Parathyroid adenoma (tissue), 2 donors: ENCODE data around the gene EIF5AL1.
"Not testable (repeated sequence)": the region's sequence is repeated elsewhere in the genome, so short reads cannot be mapped to it uniquely, and the experiment has no call there.

ENCODE experiments used
- H2AFZ ChIP-seq: fragments of 300-600 bp; sonication (generic); one replicate; pipeline ENCODE4 v1.7.0; 2017; ENCODE audit warnings: antibody characterized with exemption, mild to moderate bottlenecking
- H3K27ac ChIP-seq: fragments of 300-600 bp; sonication (generic); one replicate; pipeline ENCODE4 v1.7.0; 2017
- H3K27me3 ChIP-seq: fragments of 300-600 bp; sonication (generic); one replicate; pipeline ENCODE4 v1.7.0; 2017; ENCODE audit warnings: low read length; ENCODE audit not compliant: control insufficient read depth, insufficient read depth
- H3K36me3 ChIP-seq: fragments of 300-600 bp; sonication (generic); one replicate; pipeline ENCODE4 v1.7.0; 2017; ENCODE audit warnings: low read length; ENCODE audit not compliant: control insufficient read depth, insufficient read depth
- H3K4me1 ChIP-seq: fragments of 300-600 bp; sonication (generic); one replicate; pipeline ENCODE4 v1.7.0; 2017; ENCODE audit warnings: control low read depth
- H3K4me2 ChIP-seq: fragments of 300-600 bp; sonication (generic); one replicate; pipeline ENCODE4 v1.7.0; 2017; ENCODE audit warnings: low read length
- H3K4me3 ChIP-seq: fragments of 300-600 bp; sonication (generic); one replicate; pipeline ENCODE4 v1.7.0; 2017; ENCODE audit warnings: low read depth, low read length
- H3K79me2 ChIP-seq: fragments of 300-600 bp; sonication (generic); one replicate; pipeline ENCODE4 v1.7.0; 2017; ENCODE audit warnings: control low read depth
- H3K9ac ChIP-seq: fragments of 300-600 bp; sonication (generic); one replicate; pipeline ENCODE4 v1.7.0; 2017; ENCODE audit warnings: mild to moderate bottlenecking
- H3K9me3 ChIP-seq: fragments of 300-600 bp; sonication (generic); one replicate; pipeline ENCODE4 v1.7.0; 2017; ENCODE audit warnings: low read length; ENCODE audit not compliant: control insufficient read depth
- TF ChIP-seq, protein P1 (sequence below): fragments of 300-600 bp; sonication (generic); IDR thresholded peaks from one replicate; pipeline ENCODE4 v1.7.0; 2017; ENCODE audit warnings: antibody characterized with exemption, mild to moderate bottlenecking
- donor health status: primary hyperparathyroidism.

The EIF5AL1 gene

DNA sequence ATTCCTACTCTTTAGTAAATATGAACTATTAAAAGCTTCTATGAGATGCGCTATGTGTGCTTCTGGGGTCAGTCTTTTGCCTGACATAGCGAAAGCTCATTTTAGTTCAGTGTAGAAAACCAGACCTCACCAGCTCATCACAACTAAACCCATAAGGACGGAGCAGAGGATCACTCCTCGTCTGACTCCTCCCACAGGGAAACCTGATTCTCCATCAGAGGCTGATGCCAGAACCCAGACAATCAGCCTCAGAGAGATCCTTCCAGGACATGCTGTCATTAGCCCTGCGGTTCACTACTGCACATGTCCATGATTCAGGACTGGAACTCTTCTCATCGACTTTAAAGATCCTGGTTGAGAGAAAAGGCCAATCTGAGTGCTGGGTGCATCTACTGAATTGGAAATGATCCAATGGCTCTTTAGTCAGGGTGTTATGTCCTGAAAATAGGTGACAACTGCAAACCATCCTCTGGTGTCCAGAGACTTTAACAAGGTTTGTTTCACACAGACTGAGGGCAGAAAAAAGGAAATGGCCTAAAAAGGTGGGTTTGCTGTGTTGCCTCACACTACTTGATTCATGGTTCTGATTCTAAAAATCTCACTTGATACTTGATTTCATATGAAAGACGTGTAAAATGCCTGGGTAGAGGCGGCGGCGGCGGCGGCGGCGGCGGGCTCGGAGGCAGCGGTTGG, at the start of gene EIF5AL1:
TSS of gene EIF5AL1 (plus strand) at position 643 of the 693 bp plus-strand sequence. CDS start 117 bp downstream, outside the sequence.
- not testable (repeated sequence) for H3K79me2 ChIP-seq, H3K4me3 ChIP-seq, H3K4me2 ChIP-seq, H2AFZ ChIP-seq, H3K27me3 ChIP-seq, H3K27ac ChIP-seq, H3K4me1 ChIP-seq, H3K36me3 ChIP-seq, H3K9me3 ChIP-seq, H3K9ac ChIP-seq

DNA sequence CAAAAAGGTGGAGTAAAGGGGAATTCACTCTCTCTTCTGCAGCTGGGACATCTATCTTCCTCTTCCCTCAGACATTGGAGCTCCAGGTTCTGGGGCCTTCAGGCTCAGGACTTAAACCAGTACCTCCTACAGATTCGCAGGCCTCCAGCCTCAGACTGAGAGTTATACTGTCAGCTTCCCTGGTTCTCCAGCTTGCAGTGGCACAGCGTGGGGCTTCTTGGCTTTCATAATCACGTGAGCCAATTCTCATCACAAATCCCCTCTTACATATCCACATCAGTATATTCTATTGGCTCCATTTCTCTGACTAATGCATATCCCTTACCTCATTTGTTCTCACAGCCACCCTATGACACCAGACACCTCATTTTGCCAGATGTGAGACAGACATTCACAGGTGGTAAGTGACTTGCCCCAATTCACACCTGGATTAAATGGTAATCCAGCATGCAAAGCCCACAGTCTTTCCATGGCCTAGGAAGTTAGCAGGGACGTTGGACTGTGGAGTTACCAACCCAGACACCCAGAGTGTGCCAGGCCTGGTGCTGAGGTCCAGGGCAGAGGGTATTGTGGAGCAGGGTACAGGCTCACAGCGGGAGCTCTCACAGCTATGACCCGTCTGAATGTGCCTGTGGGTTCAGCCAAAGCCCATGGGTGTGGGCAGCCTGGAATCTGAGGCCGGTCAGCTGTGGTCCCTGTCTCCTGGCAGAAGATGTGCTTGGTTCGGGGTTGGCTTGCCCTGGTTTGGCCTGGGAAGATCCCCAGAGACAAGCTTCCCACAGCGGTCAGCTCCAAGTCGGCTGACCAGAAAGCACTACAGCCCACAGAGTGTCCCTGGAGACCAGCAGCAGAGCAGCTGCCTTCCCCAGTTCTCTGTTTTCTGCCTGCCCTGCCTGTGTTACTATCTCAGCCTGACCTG, 48.5 kb upstream of the EIF5AL1 start:
- no peaks in the 10 kb centered on the region for H3K36me3 ChIP-seq
- H3K4me1 ChIP-seq, result peaks cover 7% of the 10 kb centered on the region
- TF ChIP-seq, protein P1, sequence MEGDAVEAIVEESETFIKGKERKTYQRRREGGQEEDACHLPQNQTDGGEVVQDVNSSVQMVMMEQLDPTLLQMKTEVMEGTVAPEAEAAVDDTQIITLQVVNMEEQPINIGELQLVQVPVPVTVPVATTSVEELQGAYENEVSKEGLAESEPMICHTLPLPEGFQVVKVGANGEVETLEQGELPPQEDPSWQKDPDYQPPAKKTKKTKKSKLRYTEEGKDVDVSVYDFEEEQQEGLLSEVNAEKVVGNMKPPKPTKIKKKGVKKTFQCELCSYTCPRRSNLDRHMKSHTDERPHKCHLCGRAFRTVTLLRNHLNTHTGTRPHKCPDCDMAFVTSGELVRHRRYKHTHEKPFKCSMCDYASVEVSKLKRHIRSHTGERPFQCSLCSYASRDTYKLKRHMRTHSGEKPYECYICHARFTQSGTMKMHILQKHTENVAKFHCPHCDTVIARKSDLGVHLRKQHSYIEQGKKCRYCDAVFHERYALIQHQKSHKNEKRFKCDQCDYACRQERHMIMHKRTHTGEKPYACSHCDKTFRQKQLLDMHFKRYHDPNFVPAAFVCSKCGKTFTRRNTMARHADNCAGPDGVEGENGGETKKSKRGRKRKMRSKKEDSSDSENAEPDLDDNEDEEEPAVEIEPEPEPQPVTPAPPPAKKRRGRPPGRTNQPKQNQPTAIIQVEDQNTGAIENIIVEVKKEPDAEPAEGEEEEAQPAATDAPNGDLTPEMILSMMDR, result no peak
- H3K79me2 ChIP-seq, result no peaks in the 10 kb centered on the region
- no peak overlapping the region for H3K4me3 ChIP-seq
- H3K9ac ChIP-seq, result no peak overlapping the region
- no peak overlapping the region for H3K27ac ChIP-seq
- H3K4me2 ChIP-seq, result no peak overlapping the region
- no peaks in the 10 kb centered on the region for H3K27me3 ChIP-seq
- no peak overlapping the region for H2AFZ ChIP-seq
- no peaks in the 10 kb centered on the region for H3K9me3 ChIP-seq

DNA sequence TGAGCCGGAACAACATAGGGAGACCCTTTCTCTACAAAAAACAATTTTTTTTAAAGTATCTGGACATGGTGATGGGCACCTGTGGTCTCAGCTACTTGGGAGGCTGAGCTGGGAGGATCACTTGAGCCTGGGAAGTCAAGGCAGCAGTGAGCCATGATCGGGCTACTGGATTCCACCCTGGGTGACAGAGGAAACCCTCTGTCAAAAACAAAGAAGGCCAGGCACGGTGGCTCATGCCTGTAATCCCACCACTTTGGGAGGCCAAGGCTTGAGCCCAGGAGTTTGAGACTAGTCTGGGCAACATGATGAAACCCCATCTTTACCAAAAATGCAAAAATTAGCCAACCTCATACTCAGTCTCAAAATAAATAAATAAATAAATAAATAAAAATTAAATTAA, 47.0 kb upstream of the EIF5AL1 start:
- no peaks in the 10 kb centered on the region for H3K27me3 ChIP-seq
- H3K4me3 ChIP-seq, result no peak overlapping the region
- H3K9ac ChIP-seq, result no peak overlapping the region
- H3K4me1 ChIP-seq, result no peaks in the 10 kb centered on the region
- no peak overlapping the region for H3K4me2 ChIP-seq
- H3K27ac ChIP-seq, result no peak overlapping the region
- H3K9me3 ChIP-seq, result no peaks in the 10 kb centered on the region
- H3K79me2 ChIP-seq, result no peaks in the 10 kb centered on the region
- TF ChIP-seq, protein P1, result no peak
- no peaks in the 10 kb centered on the region for H3K36me3 ChIP-seq
- H2AFZ ChIP-seq, result no peak overlapping the region

DNA sequence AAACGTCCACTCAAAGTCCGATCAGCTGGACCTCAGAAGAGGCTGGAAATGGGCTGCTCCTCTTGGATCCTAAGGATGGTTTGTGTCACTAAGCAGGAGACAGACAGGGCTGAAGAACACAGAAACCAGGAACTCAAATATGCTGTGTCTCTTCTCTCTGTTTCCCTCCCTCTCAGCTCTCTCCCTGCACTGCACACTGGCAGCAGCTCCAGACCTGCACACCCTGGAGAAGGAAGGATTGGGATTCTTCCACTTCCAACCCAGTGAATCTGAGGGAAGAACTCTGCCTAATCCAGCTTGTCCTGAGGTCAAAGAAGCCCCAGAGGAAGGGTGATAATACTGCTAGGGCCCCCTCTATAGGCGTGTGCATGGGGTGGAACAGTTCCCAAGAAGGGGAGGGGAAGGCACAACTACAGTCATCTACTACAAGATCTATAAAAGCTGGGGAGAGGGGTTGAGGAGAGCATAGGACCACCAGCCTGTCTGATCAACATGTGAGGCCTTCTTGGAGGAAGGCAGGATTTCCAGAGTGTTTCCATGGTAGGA, 44.2 kb upstream of the EIF5AL1 start:
- H3K9ac ChIP-seq, result no peak overlapping the region
- H3K4me2 ChIP-seq, result no peak overlapping the region
- H2AFZ ChIP-seq, result no peak overlapping the region
- no peaks in the 10 kb centered on the region for H3K36me3 ChIP-seq
- no peaks in the 10 kb centered on the region for H3K9me3 ChIP-seq
- no peaks in the 10 kb centered on the region for H3K79me2 ChIP-seq
- TF ChIP-seq, protein P1, result no peak
- H3K4me1 ChIP-seq, result no peaks in the 10 kb centered on the region
- no peak overlapping the region for H3K27ac ChIP-seq
- no peaks in the 10 kb centered on the region for H3K27me3 ChIP-seq
- H3K4me3 ChIP-seq, result no peak overlapping the region
